Neuronal stem cell (in vitro differentiated cells): ENCODE results near the gene PPIH.
A peak's percentile ranks its signal among the peaks of the same experiment; 100 is the strongest.

Experiments
- DNase-seq: peaks from one replicate; pipeline ENCODE4 v3.0.0-alpha.2; 2013; ENCODE audit warnings: low spot score
- H2AFZ ChIP-seq: one replicate; pipeline ENCODE4 v1.6.1; 2013; ENCODE audit warnings: mild to moderate bottlenecking, low read length, inconsistent platforms
- H2AK5ac ChIP-seq: 2 replicates; pipeline ENCODE4 v1.6.1; 2013; ENCODE audit warnings: low read depth, mild to moderate bottlenecking, inconsistent platforms, low read length, moderate library complexity, mixed read lengths
- H2BK120ac ChIP-seq: 2 replicates; pipeline ENCODE4 v1.6.1; 2013; ENCODE audit warnings: low read depth, mild to moderate bottlenecking, inconsistent platforms, low read length, moderate library complexity, mixed read lengths
- H2BK12ac ChIP-seq: one replicate; pipeline ENCODE4 v1.6.1; 2013; ENCODE audit warnings: low read length, inconsistent platforms
- H2BK15ac ChIP-seq: 2 replicates; pipeline ENCODE4 v1.6.1; 2013; ENCODE audit warnings: mild to moderate bottlenecking, low read length, inconsistent platforms, mixed read lengths
- H2BK5ac ChIP-seq: one replicate; pipeline ENCODE4 v1.6.1; 2013; ENCODE audit warnings: inconsistent platforms, mild to moderate bottlenecking, low read length, moderate library complexity
- H3K14ac ChIP-seq: one replicate; pipeline ENCODE4 v1.6.1; 2013; ENCODE audit warnings: low read length, inconsistent platforms
- H3K18ac ChIP-seq: 2 replicates; pipeline ENCODE4 v1.6.1; 2013; ENCODE audit warnings: low read length, inconsistent platforms
- H3K23ac ChIP-seq: 2 replicates; pipeline ENCODE4 v1.6.1; 2013; ENCODE audit warnings: low read depth, mild to moderate bottlenecking, mixed read lengths, low read length, inconsistent platforms; ENCODE audit not compliant: poor library complexity
- H3K27ac ChIP-seq: replicated peaks from 3 replicates; pipeline ENCODE4 v1.5.1; 2013; ENCODE audit warnings: low read length, inconsistent platforms
- H3K27me3 ChIP-seq, 3 experiments: 2 replicates each; pipeline ENCODE4 v1.6.1; 2013; ENCODE audit warnings: low read length in 3 of 3, mild to moderate bottlenecking in 2 of 3, inconsistent platforms in 1 of 3, low read depth in 1 of 3, mixed read lengths in 1 of 3, moderate library complexity in 1 of 3; ENCODE audit not compliant: control insufficient read depth in 3 of 3, insufficient read depth in 3 of 3
- H3K36me3 ChIP-seq, 2 donors: replicated peaks in 1 of 2; 2 replicates each; pipeline ENCODE4 v1.6.1; 2013; ENCODE audit warnings: low read length in 2 of 2; ENCODE audit not compliant: control insufficient read depth in 2 of 2, insufficient read depth in 2 of 2
- H3K4ac ChIP-seq: 2 replicates; pipeline ENCODE4 v1.6.1; 2013; ENCODE audit warnings: inconsistent platforms, mild to moderate bottlenecking, low read length, moderate library complexity
- H3K4me1 ChIP-seq, 2 donors: 1 replicate in 1 of 2; 2 replicates in 1 of 2; pipeline ENCODE4 v1.6.1; 2013; ENCODE audit warnings: low read length in 2 of 2, low read depth in 1 of 2; ENCODE audit not compliant: control insufficient read depth in 2 of 2, insufficient read depth in 1 of 2
- H3K4me2 ChIP-seq: one replicate; pipeline ENCODE4 v1.6.1; 2013; ENCODE audit warnings: mild to moderate bottlenecking, low read length, inconsistent platforms; ENCODE audit not compliant: insufficient read depth, poor library complexity, severe bottlenecking
- H3K4me3 ChIP-seq, 2 donors: 2 replicates each; pipeline ENCODE4 v1.5.1; 2013; ENCODE audit warnings: low read length in 2 of 2, mild to moderate bottlenecking in 2 of 2, inconsistent platforms in 1 of 2, moderate library complexity in 1 of 2
- H3K79me1 ChIP-seq: one replicate; pipeline ENCODE4 v1.6.1; 2013; ENCODE audit warnings: low read depth, mild to moderate bottlenecking, inconsistent platforms, low read length, moderate library complexity
- H3K9ac ChIP-seq: one replicate; pipeline ENCODE4 v1.6.1; 2013; ENCODE audit warnings: mild to moderate bottlenecking, low read depth, low read length, inconsistent platforms; ENCODE audit not compliant: poor library complexity
- H3K9me3 ChIP-seq, 2 donors: replicated peaks in 1 of 2; 2 replicates each; pipeline versions ENCODE3 to v1.6.1; 2013; ENCODE audit warnings: low read length in 2 of 2, mild to moderate bottlenecking in 2 of 2, inconsistent platforms in 1 of 2, low read depth in 1 of 2, mixed read lengths in 1 of 2, moderate library complexity in 1 of 2; ENCODE audit not compliant: control insufficient read depth in 2 of 2, insufficient read depth in 1 of 2
- H4K8ac ChIP-seq: one replicate; pipeline ENCODE4 v1.6.1; 2013; ENCODE audit warnings: low read depth, mild to moderate bottlenecking, inconsistent platforms, low read length, moderate library complexity
- H4K91ac ChIP-seq: one replicate; pipeline ENCODE4 v1.6.1; 2013; ENCODE audit warnings: low read length, low read depth, mild to moderate bottlenecking, inconsistent platforms; ENCODE audit not compliant: poor library complexity
- WGBS, 2 donors: extraction: QIAGEN DNeasy Blood & Tissue Kit; methylation state at CpG; one replicate each; pipeline ENCODE4 v1.1.7; 2013; ENCODE audit warnings: missing lambda C conversion rate in 2 of 2, mixed read lengths in 1 of 2; ENCODE audit not compliant: insufficient read length in 2 of 2, insufficient replicate concordance in 1 of 2; ENCODE audit errors: extremely low coverage in 2 of 2; 5-methylcytosine and 5-hydroxymethylcytosine counted together

The PPIH gene

GRCh38 chr1:42676534-42677087 is 18.4 kb downstream of the PPIH start:
- H2BK15ac ChIP-seq, result no peak overlapping the region
- no peak overlapping the region for H3K4me2 ChIP-seq
- no peak overlapping the region for H3K9ac ChIP-seq
- H3K18ac ChIP-seq, result no peak overlapping the region
- peaks cover 0 to 5% of the 10 kb centered on the region in 2 donors for H3K4me1 ChIP-seq
- H2AK5ac ChIP-seq, result no peak overlapping the region
- no peak for DNase-seq
- H3K4ac ChIP-seq, result no peak overlapping the region
- H2BK12ac ChIP-seq, result no peak overlapping the region
- H2BK5ac ChIP-seq, result no peak overlapping the region
- H3K27ac ChIP-seq, result no peak overlapping the region
- H4K8ac ChIP-seq, result no peak overlapping the region
- no peak overlapping the region for H2AFZ ChIP-seq
- peaks cover 8 to 52% of the 10 kb centered on the region in 2 donors for H3K36me3 ChIP-seq
- no peak overlapping the region for H3K23ac ChIP-seq
- no peaks in the 10 kb centered on the region for H3K9me3 ChIP-seq
- no peak overlapping the region for H3K14ac ChIP-seq
- H4K91ac ChIP-seq, result no peak overlapping the region
- H3K79me1 ChIP-seq, result no peaks in the 10 kb centered on the region
- WGBS, 2 donors, result no CpG with 5 or more reads among the region's 3 CpGs
- no peaks in the 10 kb centered on the region for H3K27me3 ChIP-seq
- H2BK120ac ChIP-seq, result no peak overlapping the region
- no peak overlapping the region for H3K4me3 ChIP-seq

GRCh38 chr1:42679364-42679983 is 21.3 kb downstream of the PPIH start:
- Histone ChIP-seq H3K9ac (no peak overlapping the region), H3K9me3 (no peaks in the 10 kb centered on the region), H2BK120ac (no peak overlapping the region), H3K79me1 (no peaks in the 10 kb centered on the region), H3K27ac (no peak overlapping the region), H3K14ac (no peak overlapping the region), H3K4me3 (no peak overlapping the region), H2AFZ (no peak overlapping the region), H4K91ac (no peak overlapping the region), H2BK5ac (no peak overlapping the region), H3K4me1 (peaks cover 3 to 11% of the 10 kb centered on the region in 2 donors), H3K4ac (no peak overlapping the region), H2BK12ac (no peak overlapping the region), H2BK15ac (no peak overlapping the region), H3K36me3 (peaks cover 9 to 40% of the 10 kb centered on the region in 2 donors), H3K23ac (no peak overlapping the region), H2AK5ac (no peak overlapping the region), H3K4me2 (no peak overlapping the region), H3K18ac (no peak overlapping the region), H3K27me3 (no peaks in the 10 kb centered on the region), H4K8ac (no peak overlapping the region)
- WGBS, 2 donors, result no CpG with 5 or more reads among the region's 10 CpGs
- DNase-seq, result no peak

- Histone ChIP-seq H3K4me1 (peaks cover 6 to 16% of the 10 kb centered on the region in 2 donors), H3K9me3 (no peaks in the 10 kb centered on the region), H3K9ac (no peak overlapping the region), H3K79me1 (no peaks in the 10 kb centered on the region), H2AFZ (no peak overlapping the region), H4K8ac (no peak overlapping the region), H3K4me3 (no peak overlapping the region), H3K36me3 (peaks cover 11 to 40% of the 10 kb centered on the region in 2 donors), H2BK5ac (no peak overlapping the region), H3K14ac (no peak overlapping the region), H2BK15ac (no peak overlapping the region), H2BK120ac (no peak overlapping the region), H3K23ac (no peak overlapping the region), H4K91ac (no peak overlapping the region), H3K18ac (no peak overlapping the region), H3K4ac (no peak overlapping the region), H3K27ac (no peak overlapping the region), H3K4me2 (no peak overlapping the region), H2AK5ac (no peak overlapping the region), H3K27me3 (no peaks in the 10 kb centered on the region), H2BK12ac (no peak overlapping the region)
- DNase-seq, result no peak
- no CpG with 5 or more reads among the region's 2 CpGs for WGBS, 2 donors
Measured at GRCh38 chr1:42680055-42680454, 21.8 kb downstream of the PPIH start.

- H3K27me3 ChIP-seq, result no peaks in the 10 kb centered on the region
- peak overlapping the region; percentile 90 for H2AFZ ChIP-seq
- WGBS, 2 donors, result no CpG with 5 or more reads among the region's 18 CpGs
- H3K79me1 ChIP-seq, result no peaks in the 10 kb centered on the region
- H2BK120ac ChIP-seq, result no peak overlapping the region
- no peaks in the 10 kb centered on the region for H3K9me3 ChIP-seq
- no peak overlapping the region for H2BK12ac ChIP-seq
- H4K91ac ChIP-seq, result no peak overlapping the region
- peaks cover 10 to 40% of the 10 kb centered on the region in 2 donors for H3K36me3 ChIP-seq
- H3K18ac ChIP-seq, result no peak overlapping the region
- H3K27ac ChIP-seq, result no peak overlapping the region
- H2AK5ac ChIP-seq, result no peak overlapping the region
- H3K4me2 ChIP-seq, result peak overlapping the region; percentile 83
- H2BK15ac ChIP-seq, result no peak overlapping the region
- peak overlapping the region; percentile 68 to 85 for H3K4me3 ChIP-seq
- no peak overlapping the region for H3K23ac ChIP-seq
- no peak overlapping the region for H2BK5ac ChIP-seq
- no peak overlapping the region for H3K14ac ChIP-seq
- peaks cover 8 to 23% of the 10 kb centered on the region in 2 donors for H3K4me1 ChIP-seq
- no peak overlapping the region for H3K9ac ChIP-seq
- H4K8ac ChIP-seq, result no peak overlapping the region
- no peak overlapping the region for H3K4ac ChIP-seq
- DNase-seq, result no peak
Measured at GRCh38 chr1:42680921-42681683, 22.9 kb downstream of the PPIH start.
